Panc1 (cell line): ENCODE results near the gene AURKAIP1. TPM values are rescaled to one million over a fixed set of nuclear protein-coding genes. Genes with fewer than 3 reads are reported as not detected.
"Not testable (repeated sequence)": the region's sequence is repeated elsewhere in the genome, so short reads cannot be mapped to it uniquely, and the experiment has no call there.

Experiments used
- ATAC-seq: fragments of 200-7000 bp; cut with Tn5 transposase; 2 replicates; pipeline ENCODE4 v1.9.1; 2020; ENCODE audit warnings: mild to moderate bottlenecking, moderate library complexity
- BruUV-seq: library from RNA; stranded (reverse); fragments of 400-500 nt; replicated peaks from 2 replicates; lab custom pipeline; 2021; lab: Mats Ljungman, UMichigan
- CTCF ChIA-PET: fragments of 300-600 bp; sonication (Branson Sonifier 250); formaldehyde crosslinking; loops from one replicate; lab custom pipeline; 2022; ENCODE audit warnings: antibody characterized with exemption; lab: Charles Lee
- POLR2A ChIA-PET: fragments of 300-600 bp; sonication (Branson Sonifier 250); formaldehyde crosslinking; loops from one replicate; lab custom pipeline; 2022; ENCODE audit warnings: antibody characterized with exemption; lab: Charles Lee
- DNase-seq: peaks from one replicate; pipeline ENCODE4 v3.0.0-alpha.2; 2010; ENCODE audit warnings: low read depth, low spot score
- H3K27ac ChIP-seq: 2 replicates; pipeline ENCODE4 v1.5.1; 2011; ENCODE audit warnings: mild to moderate bottlenecking, low read length, inconsistent platforms
- H3K27me3 ChIP-seq: fragments of 200-500 bp; sonication (Bioruptor generic); 2 replicates; pipeline ENCODE4 v1.6.0; 2014; ENCODE audit warnings: low read length, inconsistent platforms; ENCODE audit not compliant: control insufficient read depth, insufficient read depth
- H3K36me3 ChIP-seq: fragments of 200-500 bp; sonication (Bioruptor generic); 2 replicates; pipeline ENCODE4 v1.5.1; 2014; ENCODE audit warnings: inconsistent platforms, mild to moderate bottlenecking, low read length, moderate library complexity; ENCODE audit not compliant: control insufficient read depth, insufficient read depth
- H3K4me1 ChIP-seq: 2 replicates; pipeline ENCODE4 v1.5.1; 2011; ENCODE audit warnings: inconsistent platforms, mild to moderate bottlenecking, low read length, moderate library complexity; ENCODE audit not compliant: control insufficient read depth, insufficient read depth
- H3K4me3 ChIP-seq, 2 experiments: 2 replicates each; pipeline ENCODE4 v1.5.1; 2011 to 2012; ENCODE audit warnings: low read depth in 2 of 2, low read length in 2 of 2, mild to moderate bottlenecking in 2 of 2, inconsistent platforms in 1 of 2, moderate library complexity in 1 of 2
- H3K9me3 ChIP-seq: fragments of 200-500 bp; sonication (Bioruptor generic); 2 replicates; pipeline ENCODE4 v1.5.1; 2014; ENCODE audit warnings: low read depth, mild to moderate bottlenecking, inconsistent platforms, low read length, moderate library complexity; ENCODE audit not compliant: control insufficient read depth, insufficient read depth
- CTCF ChIP-seq: fragments of 450-650 bp; IDR thresholded peaks from 2 replicates; pipeline ENCODE4 v1.5.1; 2017; ENCODE audit warnings: mild to moderate bottlenecking
- POLR2AphosphoS5 ChIP-seq: IDR thresholded peaks from 2 replicates; pipeline ENCODE4 v1.6.1; 2012; ENCODE audit warnings: mild to moderate bottlenecking, low read depth, low read length, moderate library complexity
- REST ChIP-seq, 2 experiments: IDR thresholded peaks; 2 replicates each; pipeline ENCODE4 v1.6.1; 2011 to 2012; ENCODE audit warnings: low read depth in 2 of 2, control low read depth in 1 of 2, low read length in 1 of 2, mild to moderate bottlenecking in 1 of 2, moderate library complexity in 1 of 2; ENCODE audit not compliant: insufficient read depth in 1 of 2
- SIN3A ChIP-seq: IDR thresholded peaks from 2 replicates; pipeline ENCODE4 v1.6.1; 2012; ENCODE audit warnings: low read depth, mild to moderate bottlenecking, low read length, moderate library complexity, borderline replicate concordance; ENCODE audit not compliant: insufficient read depth
- TCF7L2 ChIP-seq: IDR thresholded peaks from 2 replicates; pipeline ENCODE4 v1.6.1; 2011; ENCODE audit warnings: mild to moderate bottlenecking, low read depth, low read length, inconsistent platforms
- in situ Hi-C: cut with HindIII; loops from 2 replicates; pipeline ENCODE4 v1.10.0; 2016; ENCODE audit warnings: low sequenced_read_pairs, low pct_unique_long_range_greater_than_20kb
- intact Hi-C: fragments of 100-400 bp; cut with micrococcal nuclease; formaldehyde crosslinking; loops from one replicate; pipeline ENCODE4 v1.10.0; 2022; ENCODE audit not compliant: unreplicated experiment
- total RNA-seq: library from RNA; stranded (reverse); gene quantifications from one replicate; pipeline ENCODE4 v1.2.1, GENCODE V29; 2021; ENCODE audit not compliant: unreplicated experiment

AURKAIP1 gene
- total RNA-seq, 1 experiment from 2014 or later: 335 TPM

GRCh38 chr1:1417396-1417795 lies 42.4 kb upstream of the AURKAIP1 start:
- H3K27me3 ChIP-seq, intact Hi-C loops, ATAC-seq, POLR2A ChIA-PET, H3K36me3 ChIP-seq, in situ Hi-C loops, H3K4me3 ChIP-seq, H3K9me3 ChIP-seq, BruUV-seq, DNase-seq, CTCF ChIA-PET: not testable (repeated sequence)
- Histone ChIP-seq H3K4me1 (peaks cover 16% of the 10 kb centered on the region), H3K27ac (0 out of 2 replicates have a peak overlapping the region, but pooled peaks have one; percentile 61)

GRCh38 chr1:1415751-1416150 lies 40.7 kb upstream of the AURKAIP1 start:
- Histone ChIP-seq H3K27me3 (no peaks in the 10 kb centered on the region), H3K9me3 (no peaks in the 10 kb centered on the region), H3K4me1 (peaks cover 4% of the 10 kb centered on the region; the same call in 1 of the 2 replicates), H3K27ac (no peak overlapping the region), H3K36me3 (no peaks in the 10 kb centered on the region), H3K4me3 (no peak overlapping the region)
- CTCF ChIA-PET: no interaction called here
- POLR2A ChIA-PET: no interaction called here
- DNase-seq: no peak
- intact Hi-C loops (no loop called here), in situ Hi-C loops (no loop called here)
- ATAC-seq: no peak
- no peak for TF ChIP-seq POLR2AphosphoS5
- no peak for TF ChIP-seq CTCF
- no peak for TF ChIP-seq REST (IDR thresholded peaks at IDR 0.05; ENCODE audit: insufficient read depth in 1 of 2, low read depth in 2 of 2, low read length in 1 of 2)
- no peak for TF ChIP-seq TCF7L2
- TF ChIP-seq SIN3A: no peak
- BruUV-seq: no TSS peak

GRCh38 chr1:1412311-1412902 lies 37.4 kb upstream of the AURKAIP1 start:
- DNase-seq, BruUV-seq, POLR2A ChIA-PET, H3K27me3 ChIP-seq, intact Hi-C loops, H3K9me3 ChIP-seq, H3K36me3 ChIP-seq, H3K27ac ChIP-seq, in situ Hi-C loops, ATAC-seq, H3K4me1 ChIP-seq, H3K4me3 ChIP-seq, CTCF ChIA-PET: not testable (repeated sequence)
